HG02623 (cell line): ENCODE results near the gene AKAIN1.

Source experiments
- ATAC-seq: cut with Tn5 transposase; IDR thresholded peaks from one replicate; pipeline ENCODE4 v1.9.1; 2021; ENCODE audit warnings: moderate library complexity; ENCODE audit not compliant: unreplicated experiment

Gene AKAIN1

DNA sequence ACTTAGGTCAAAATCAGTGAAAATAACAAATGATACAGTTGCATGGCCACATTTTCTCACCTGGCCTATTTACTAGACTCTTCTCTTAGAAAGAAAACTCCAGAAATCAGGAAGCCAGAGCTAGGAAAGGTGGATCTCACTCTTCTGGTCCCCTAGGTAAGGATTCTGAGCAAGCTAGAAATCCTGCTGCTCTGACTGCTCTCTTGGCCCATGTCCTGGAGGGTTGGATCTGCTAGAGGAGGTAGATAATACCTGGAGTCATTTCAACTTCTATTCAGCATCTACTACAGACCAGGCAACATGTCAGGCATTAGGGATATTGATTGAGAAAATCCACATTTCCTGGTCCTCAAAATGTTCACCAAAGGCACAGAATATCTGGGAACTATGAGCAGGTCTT is 34.9 kb downstream of the AKAIN1 start:
- no peak for ATAC-seq

DNA sequence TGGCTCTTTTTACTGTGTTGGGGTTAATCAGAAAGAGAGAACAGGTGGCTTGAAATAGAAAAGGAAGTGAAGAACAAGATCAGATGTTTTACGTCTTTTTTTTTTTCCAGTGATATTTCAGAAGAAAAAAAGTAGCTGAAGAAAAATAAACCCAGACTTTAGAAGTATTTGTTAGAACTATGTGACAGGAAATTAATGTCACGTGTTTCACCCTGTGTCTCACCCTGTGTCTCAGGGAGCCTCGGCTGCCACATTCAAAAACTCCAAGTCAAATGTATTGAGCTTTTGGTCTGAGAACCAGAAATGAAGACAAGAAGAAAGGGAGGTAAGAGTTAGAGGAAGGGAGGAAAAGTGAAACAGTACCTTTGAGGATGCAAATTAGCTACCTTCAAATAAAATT is 38.0 kb downstream of the AKAIN1 start:
- no peak for ATAC-seq

DNA sequence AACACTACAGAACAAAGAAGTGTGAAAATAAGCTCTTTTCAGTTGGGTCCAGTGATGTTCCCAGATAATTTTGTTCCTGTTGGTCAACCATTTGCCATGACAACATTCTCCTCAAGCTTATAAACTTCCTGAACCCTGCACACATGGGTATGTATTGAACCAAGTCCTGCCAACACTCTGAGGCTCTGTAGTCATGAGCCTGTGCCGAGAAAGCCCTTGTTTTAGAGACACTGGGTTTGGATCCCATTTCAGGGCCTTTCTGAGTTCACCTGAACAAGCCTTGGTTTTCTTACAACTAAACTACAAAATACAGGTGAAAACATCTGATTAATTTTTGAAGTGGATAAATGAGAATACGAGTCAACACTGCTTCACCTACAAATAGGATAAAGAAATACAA is 38.5 kb downstream of the AKAIN1 start:
- ATAC-seq: no peak

DNA sequence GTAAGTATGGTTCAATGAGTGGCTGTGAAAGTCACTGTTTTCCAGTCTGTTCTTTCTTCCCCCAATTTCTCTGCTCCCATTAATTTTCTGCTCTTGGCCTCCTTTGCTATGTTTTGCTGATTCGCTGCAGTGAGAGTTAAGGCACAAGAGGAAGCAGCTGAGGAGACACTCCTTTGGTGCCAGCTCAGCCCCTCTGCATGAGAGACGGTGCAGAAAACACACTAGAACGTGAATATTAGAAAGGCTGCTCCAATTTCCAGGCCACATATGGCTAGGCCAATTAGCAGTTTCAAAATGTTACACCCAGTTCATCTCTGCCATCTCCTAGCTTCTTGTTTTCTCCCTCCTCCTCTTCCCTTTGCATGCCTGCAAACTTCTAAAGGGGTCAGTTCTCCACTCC is 38.9 kb downstream of the AKAIN1 start:
- ATAC-seq: no peak

DNA sequence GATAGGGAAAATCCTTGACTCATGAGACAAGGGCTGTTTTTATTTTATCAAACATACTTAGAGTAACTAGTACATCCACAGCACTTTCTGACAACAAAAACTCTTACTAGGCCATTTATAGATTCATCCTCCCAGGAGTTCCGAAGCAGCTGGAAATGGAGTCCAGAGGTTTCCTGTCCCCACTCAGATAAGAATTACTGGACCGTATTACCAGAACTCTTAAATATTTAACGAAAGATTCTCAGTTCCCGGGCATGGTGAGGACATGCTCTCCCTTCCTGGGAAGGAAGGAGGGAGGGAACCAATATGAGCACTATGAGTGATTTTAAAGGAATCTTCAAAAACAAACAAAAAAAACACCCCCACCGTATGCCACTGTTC is 41.2 kb downstream of the AKAIN1 start:
- no peak for ATAC-seq

DNA sequence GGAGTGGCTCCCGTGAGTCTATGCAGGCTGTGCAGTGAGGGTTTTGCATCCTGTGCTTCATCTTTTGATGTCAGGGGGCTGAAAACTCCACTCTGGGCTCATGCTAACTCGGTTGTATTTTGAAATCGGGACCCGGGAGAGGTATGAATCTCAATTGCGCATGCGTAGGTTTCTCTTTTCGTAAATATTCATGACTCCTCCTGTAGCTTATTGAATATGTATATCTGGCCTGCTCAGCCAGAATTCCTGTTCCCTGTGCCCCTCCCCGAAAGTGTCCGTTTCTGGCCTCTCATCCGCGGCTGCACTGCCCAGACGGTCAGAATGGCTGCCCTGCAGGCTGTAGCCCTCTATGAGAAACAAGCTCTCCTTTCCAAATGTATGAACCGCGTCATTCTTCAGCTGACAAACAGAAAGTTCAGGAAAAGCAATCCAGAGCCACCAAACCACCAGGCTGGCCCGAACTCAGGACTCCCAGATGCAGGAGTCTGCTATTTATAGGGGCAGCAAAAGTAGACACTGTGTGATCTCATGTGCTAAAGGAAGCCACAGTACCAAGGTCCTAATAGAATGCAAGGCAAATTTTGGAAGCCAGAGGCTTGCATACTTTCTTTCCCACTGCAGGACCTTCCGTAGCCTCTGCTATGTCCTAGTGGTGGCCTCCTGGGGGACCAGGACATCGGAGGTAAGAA is 41.7 kb downstream of the AKAIN1 start:
- no peak for ATAC-seq

DNA sequence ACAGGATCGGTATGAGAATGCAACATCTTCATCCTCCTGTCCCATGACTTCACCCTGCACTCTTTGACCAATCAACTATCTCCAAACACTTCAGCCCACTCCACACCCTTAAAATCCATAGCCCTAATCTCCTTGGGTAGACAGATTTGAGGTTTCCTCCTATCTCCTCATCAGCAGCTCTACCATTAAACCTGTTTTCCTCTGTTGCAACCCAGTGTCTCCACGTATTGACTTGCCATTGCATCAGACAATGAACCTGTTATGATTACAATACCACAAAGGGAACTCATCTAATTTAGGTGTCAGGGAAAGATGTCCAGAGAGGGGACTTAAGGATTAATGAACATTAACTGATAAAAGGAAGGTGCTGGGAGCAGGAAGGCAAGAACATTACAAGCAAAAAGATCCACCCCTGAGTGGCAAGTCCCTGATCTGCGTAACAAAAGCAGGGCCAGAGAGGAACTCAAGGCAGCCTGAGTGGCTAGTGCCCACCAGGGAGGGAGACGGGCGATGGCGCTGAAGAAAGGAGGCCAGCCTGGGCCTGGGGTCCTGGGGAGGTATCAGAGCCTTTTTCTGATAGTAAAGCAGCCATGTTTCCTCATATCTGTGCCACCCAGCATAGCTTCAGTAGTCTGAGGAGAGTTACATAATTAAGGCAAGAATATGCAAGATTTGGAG is 44.6 kb downstream of the AKAIN1 start:
- ATAC-seq: no peak

DNA sequence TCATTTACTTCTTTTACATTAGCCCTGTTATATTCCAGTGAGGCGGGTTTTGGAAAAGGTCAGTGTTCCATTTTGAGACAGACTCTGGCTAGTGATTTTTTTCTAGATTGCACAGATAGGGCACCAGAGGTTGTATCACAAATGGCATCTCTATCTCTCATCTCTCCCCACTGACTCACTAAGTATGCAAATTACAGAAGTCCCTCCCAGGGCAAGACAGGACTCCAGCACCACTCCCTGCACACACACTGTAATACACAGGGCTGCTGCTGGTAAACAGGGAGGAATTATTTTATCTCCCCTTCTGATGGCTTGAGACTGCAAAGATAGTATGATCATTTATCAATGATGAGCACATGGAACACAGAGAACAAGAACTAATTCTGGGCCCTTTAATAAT is 46.2 kb downstream of the AKAIN1 start:
- ATAC-seq: no peak

DNA sequence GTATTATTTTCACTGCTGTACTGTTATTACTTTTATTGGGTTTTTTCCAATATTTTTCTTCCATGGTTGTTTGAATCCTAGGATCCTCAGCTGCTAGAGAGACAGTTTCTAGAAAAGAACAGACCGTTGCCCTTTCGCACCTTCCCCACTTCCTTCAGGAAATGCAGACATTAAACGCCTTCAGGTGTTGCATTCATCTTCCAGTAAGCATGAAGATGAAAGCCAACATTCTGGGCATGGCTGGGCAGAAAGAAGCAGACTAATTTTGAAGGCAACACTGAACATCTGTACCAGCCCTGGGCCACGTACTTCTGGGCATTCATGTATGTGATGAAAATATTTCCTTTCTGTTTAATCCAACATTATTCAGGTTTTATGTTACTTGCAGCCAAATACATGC is 51.0 kb downstream of the AKAIN1 start:
- no peak for ATAC-seq

DNA sequence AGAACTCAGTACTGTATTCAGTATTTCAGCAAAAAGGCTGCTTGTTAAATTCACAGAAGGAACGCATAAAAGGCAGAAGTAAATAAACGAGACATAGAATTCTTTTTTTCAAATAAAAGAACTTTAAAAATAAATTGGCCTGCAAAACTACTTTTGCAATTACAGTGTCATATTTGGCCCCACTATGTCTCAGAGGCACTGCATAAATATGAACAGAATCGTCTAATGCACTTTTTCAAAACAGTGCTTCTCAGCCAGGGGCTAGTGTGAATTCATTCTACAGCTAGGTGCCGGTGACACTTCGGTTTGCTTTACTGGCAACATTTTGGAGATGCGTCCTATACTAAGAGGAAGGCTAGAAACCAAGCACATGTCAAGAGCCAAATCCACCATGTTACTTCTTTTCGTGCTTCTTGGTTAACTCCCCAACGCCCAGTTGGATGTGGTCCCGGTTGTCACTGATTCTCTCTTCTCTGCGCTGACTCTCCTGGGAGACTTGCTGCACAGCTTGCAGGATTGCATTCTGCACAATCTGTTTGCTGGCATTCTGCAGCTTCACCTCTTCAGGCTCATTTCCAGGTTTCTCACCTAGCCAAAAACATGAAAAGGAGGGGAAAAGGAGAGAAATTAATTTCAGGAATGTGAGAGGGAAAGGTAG is 51.8 kb downstream of the AKAIN1 start:
- ATAC-seq: no peak

DNA sequence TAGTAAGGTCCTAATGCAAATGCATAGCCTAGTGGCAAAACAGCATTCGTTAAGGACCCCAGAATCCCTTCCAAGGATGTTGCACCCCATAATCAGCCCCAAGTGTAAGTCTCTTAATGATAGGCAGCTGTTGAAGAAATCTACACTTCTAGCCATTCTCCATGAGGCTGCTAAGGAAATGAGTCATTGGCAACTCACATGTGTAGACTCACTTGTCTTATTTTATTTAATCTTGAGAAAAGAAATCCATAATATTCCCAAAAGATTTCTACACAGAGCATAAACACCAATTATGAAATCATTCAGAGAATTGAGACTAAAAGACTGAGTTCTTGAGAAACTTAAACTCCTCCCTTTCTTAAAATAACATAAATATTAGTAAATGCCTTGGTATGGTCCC is 52.4 kb downstream of the AKAIN1 start:
- ATAC-seq: no peak

DNA sequence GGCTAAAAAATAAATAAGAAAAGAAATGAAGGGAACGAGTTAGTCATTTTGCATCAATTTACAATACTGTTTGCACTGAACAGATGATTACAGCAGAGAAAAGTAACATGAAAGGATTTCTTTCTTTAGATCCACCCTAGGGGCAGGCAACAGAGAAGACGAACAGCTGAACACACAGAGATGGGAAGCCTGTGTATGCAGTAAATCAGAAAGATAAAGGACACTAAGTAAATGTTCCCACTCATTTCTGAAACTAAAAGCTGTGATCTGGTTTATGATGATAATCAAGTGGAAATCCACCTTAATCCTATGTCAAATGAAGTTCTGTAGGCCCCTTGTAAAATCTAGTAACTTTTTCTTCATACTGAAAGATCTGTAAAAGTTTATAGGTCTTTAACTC is 54.2 kb downstream of the AKAIN1 start:
- no peak for ATAC-seq

DNA sequence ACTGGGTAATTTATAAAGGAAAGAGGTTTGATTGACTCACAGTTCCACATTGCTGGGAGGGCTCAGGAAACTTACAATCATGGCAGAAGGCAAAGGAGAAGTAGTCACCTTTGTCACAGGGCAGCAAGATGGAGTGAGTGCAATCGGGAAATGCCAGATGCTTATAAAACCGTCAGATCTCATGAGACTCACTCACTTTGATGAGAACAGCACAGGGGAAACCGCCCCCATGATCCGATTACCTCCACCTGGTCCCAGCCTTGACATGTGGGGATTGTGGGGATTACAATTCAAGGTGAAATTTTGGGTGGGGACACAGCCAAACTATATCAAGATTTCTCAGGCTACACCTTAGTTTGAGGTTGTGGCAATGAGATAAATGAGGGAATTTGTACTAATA is 54.9 kb downstream of the AKAIN1 start:
- no peak for ATAC-seq

DNA sequence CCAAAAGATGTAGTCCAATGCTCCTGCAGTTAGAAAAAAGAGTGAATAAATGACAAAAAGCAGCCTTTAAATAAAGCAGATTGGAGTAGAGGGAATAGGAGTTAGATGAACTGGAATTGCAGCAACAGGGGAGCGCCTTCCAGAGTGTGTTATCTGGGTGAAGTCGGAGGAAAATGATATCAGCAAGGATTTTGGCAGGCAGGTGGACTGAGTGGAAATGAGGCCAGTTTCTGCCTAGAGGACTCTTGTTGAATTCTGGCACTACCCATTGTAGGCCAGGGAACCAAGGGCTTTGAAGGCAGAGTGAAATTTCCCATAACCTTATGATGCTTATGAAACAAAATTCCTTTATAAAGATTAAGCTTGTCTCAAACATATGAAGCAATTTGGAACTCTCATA is 59.8 kb downstream of the AKAIN1 start:
- no peak for ATAC-seq

DNA sequence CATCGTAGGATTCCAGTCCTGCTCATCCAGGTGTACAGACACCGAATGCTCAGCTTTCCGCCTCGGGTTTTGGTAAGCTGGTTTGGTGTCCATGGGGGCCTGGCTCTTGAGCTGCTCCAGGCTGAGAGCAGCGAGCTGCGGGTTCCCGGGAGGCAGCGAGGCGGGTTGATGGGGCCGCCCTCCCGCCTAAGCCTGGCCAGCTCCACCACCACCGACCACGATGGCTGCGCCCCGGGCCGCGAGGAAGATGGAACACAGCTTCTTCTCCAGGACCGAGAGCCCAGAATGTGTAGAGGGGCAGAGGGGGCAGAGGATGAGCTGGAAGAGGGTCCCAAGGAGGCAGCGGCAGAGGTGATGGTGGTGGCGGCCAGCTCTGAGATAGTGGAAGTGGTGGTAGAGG is 64.1 kb downstream of the AKAIN1 start:
- no peak for ATAC-seq

DNA sequence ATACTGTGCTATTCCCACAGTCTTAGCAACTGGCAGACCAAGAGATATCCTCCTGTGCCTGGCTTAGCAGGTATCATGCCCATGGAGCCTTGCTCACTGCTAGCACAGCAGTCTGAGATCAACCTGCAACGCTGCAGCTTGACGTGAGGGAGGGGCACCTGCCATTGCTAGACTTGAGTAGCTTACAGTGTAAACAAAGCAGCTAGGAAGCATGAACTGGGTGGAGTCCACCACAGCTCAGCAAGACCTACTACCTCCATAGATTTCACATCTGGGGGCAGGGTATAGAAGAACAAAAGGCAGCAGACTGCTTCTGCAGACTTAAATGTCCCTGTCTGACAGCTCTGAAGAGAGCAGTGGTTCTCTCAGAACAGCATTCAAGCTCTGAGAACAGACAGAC is 74.8 kb downstream of the AKAIN1 start:
- ATAC-seq: no peak

DNA sequence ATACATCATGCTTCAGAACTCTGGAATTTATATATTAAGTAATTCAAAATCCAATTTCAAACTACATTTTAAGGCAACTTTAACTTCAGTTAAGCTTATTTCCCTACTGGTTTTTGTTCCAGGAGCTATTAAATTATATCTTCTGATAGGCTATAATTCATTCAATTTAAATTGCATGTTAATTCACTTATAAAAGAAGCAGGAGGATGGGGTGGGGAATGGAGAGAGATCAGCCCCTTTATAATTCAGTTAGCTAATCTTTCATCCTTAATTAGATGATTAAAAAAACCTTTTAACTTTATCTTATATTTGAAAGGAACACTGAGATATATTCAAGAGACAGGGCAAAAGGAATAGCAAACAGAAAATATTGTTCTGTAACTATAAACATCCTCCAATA is 86.8 kb downstream of the AKAIN1 start:
- no peak for ATAC-seq

DNA sequence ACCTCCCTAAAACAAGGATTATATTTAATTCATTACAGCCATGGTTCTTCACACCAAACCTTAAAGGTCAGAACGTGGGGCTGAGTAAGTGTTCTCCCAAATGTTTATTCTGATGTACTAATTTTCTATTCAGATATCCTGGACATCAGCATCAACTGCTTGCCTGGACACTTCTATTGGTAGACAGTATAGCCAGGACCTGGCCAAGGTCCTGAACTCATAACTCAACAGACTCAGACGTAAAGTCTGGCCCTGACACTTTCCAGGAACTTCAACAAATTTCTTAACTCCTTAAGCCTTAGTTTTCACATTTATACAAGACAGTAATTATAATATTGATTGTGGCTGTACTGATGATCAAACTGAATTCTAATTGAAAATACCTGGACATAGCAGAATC is 89.1 kb downstream of the AKAIN1 start:
- ATAC-seq: no peak

DNA sequence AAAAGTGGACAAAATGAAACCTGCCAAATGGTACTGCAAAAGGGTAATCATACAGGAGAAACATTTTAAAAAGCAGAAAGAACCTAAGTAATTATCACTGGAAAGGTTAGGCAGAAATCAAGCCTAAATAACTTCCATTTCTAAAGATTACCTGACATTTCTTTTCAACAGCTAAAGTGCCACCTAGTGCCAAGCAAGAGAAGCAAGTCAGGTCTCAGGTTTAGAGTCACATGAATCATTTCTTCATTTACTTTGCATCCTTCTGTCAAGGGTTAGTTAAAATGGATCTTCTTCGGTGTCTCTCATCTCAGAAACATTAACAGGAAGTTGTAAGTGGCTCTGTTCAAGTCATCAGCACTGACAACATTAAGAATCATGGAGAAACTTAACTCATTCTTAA is 90.3 kb downstream of the AKAIN1 start:
- no peak for ATAC-seq

DNA sequence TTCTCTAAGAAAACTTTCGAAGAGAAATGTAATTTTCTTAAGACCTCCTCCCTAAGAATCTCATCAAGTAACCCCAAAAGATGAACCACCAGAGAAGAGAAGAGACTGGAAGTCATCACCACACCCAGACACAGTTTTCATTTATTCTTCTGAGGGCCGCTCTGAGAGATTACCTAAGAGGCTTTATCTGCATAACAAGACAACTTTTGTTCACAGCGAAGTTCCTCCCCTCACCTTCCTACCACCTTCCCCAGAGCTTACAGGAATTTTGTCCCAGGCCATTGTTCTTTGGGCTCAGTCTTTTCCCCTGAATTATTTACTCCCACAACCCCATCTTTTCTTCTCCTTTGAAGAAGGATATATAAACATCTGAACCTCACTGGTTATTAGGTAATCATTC is 92.8 kb downstream of the AKAIN1 start:
- ATAC-seq: no peak

DNA sequence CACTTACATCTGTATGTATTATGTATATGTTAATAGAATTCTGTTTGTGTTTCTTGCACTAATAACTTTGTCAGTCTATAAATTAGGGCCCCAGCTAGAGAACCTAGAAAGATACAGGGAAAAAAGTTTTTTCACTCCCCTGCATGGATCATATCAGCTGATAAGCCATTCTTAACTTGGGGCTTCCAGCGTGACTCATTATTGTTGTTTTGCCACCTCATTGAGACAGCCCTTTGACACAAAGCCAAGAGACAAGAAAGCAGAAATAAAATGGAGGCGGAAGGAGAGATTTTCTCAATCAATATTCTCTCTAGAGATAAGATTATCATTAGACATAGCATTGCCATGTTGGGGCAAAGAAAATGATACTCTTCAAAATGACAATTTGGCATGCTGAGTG is 93.4 kb downstream of the AKAIN1 start:
- ATAC-seq: no peak

DNA sequence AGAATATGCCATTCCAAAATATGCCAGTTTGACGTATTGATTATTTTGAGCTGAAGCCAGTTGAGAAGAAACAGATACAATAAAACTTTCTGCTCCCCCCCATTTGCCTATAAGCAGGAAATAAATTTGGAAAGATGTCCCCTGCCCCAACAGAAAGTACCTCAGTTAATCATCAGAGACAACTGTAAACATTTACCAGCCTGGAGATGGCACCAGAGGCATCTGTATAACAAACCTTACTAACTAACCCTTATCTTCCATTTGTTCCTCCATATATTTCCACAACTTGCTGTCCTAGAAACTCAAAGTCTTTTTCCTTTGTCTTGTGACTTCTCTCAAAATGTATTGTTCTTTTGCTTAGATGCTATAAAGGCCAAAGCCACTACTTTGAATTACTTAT is 93.8 kb downstream of the AKAIN1 start:
- no peak for ATAC-seq
